Effector CD8-positive, alpha-beta T cell (primary cell): ENCODE data around the gene CUEDC2.
A peak's percentile ranks its signal among the peaks of the same experiment; 100 is the strongest.
"Not testable (repeated sequence)": the region's sequence is repeated elsewhere in the genome, so short reads cannot be mapped to it uniquely, and the experiment has no call there.

ENCODE experiments used
- DNase-seq: peaks from one replicate; lab custom pipeline; 2025; lab: John Stamatoyannopoulos, UW

The CUEDC2 gene

GRCh38 chr10:102454662-102455487 lies 22.5 kb upstream of the CUEDC2 start:
- not testable (repeated sequence) for DNase-seq

DNA sequence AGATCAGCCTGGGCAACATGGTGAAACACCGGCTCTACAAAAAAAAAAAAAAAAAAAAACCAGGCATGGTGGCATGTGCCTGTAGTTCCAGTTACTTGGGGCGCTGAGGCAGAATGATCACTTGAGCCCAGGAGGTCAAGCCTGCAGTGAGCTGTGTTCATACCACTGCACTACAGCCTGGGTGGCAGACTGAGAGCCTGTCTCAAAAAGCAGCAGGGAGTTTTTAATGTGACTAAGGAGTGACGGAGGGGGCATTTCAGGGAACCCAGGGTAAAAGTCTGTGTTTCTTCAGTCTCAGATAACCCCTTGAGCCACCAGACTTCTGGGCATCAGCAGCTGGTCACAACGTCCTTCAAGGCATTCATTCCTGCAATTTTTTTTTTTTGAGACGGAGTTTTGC lies 21.1 kb upstream of the CUEDC2 start:
- no peak for DNase-seq

GRCh38 chr10:102452672-102453340 lies 20.4 kb upstream of the CUEDC2 start:
- DNase-seq, result no peak

DNA sequence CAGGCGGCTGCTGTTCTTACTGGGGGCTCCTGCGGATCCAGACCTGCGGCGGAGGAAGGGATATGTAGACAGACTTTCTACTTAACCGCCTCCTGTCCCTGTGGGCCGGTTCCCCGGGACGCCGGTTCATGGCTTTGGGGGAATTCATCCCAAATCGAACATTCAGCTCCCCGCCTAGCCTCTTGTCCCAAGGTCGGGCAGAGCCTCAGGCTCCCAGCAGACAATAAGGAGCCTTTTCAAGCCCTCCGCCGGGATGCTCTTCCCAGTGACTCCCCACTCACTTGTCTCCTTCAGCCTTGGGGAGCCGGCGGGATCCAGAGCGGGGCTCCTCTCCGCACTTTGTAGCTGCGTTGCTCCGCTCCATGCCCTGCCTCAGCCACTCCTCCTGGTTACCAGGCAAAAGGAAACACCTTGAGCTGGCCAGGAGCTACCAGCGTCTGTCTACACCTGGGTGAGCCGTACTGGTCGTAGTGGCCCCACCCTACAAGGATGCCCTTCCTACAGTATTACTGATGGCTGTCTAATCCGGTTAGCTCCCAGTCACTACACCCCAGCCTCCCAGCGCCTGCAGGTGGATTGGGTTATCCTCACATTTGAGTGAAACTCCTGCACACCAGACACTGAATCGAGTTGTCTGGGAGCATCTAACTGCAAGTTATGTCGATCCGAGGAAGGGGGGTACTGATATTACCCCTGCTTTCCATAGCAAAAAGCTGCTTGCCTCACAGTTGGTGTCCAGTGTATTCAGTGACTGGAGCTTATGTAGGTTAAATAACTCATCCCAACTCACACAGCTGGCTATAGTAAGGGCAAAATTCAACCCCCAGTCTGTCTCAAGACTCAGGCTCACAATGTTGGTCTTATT lies 19.0 kb upstream of the CUEDC2 start, which contains the start of gene C10orf95:
Gene C10orf95 (minus strand): TSS at position 439 of the 865 bp plus-strand sequence. CDS start 450 bp downstream, outside the sequence.
- DNase-seq, result no peak

DNA sequence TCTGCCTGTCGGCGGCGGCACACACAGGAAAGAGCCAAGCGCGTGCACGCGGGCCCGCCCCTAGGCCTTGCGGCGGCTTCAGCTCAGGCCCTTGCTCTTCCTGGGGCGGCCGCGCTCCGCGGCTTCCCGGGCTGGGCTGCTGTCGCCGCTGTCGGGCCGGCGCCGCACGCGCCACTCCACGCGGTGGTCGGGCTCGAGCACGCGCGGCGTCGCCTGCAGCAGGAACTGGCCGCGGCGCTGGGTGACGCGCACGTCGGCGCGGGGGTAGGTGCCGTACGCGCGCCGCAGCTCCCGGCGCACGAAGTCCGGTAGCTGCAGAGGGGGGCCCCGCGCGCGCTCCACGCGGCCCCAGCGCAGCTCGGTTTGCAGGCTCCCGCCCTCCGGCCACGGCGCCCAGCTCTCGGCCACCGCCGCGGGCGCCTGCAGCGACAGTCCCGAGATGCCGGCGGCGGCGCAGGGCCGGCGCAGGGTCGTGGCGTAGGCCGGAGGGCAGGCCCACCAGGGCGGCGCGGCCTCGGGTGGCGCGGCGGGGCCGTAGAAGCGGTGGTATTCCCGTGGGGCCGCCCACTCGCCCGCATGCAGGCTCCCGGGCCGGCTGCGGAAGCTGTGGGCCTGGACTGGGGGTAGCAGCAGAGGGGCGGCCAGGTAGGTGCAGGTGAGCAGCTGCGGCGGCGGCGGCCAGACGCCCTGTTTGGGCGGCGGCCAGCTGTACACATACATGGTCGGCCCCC lies 18.2 kb upstream of the CUEDC2 start:
- DNase-seq, result peak; percentile 70

DNA sequence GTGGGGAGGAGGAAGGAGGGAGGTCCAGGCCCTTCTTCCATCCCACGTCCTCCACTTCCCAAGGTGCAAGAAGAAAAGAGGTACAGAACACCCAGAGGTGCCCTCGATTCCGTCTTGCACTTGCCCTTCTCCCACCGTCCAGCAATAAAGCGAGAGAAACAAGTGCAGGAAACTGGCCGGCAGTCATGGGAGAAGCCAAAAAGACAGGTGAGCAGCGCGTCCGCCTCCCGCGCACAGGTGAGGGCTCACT lies 17.7 kb upstream of the CUEDC2 start:
- DNase-seq, result no peak

DNA sequence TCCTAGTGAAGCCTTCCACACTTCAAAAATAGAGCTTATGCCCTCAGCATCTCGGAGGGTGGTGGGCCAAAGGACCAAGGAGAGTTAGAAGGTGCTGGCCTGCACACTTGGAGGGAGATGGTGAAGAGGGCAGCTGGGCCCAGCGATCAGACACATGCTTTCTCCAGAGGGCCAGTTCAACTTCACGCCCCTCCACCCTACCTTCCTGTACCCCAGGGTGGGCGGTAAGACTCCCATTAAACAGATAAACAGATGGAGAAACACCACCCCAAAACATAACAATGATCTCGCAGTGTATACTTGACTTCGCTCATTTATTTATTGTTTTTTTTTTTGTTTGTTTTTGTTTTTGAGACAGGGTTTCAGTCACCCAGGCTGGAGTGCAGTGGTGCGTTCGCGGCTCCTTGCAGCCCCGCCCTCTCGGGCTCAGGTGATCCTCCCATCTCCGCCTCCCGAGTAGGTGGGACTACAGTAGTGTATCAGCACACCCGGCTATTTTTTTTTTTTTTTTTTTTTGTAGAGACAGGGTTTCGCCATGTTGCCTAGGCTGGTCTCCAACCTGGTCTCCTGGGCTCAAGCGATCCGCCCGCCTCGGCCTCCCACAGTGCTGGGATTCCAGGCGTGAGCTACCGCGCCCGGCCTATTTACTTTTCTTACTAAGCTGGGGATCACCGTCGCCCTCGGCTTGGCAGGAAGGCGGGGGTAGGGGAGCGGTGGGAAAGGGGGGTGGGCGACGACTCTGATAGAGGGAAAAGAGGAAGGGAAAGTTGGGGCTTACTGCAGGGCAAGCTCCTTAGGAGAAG lies 17.1 kb upstream of the CUEDC2 start:
- peak; percentile 72 for DNase-seq

DNA sequence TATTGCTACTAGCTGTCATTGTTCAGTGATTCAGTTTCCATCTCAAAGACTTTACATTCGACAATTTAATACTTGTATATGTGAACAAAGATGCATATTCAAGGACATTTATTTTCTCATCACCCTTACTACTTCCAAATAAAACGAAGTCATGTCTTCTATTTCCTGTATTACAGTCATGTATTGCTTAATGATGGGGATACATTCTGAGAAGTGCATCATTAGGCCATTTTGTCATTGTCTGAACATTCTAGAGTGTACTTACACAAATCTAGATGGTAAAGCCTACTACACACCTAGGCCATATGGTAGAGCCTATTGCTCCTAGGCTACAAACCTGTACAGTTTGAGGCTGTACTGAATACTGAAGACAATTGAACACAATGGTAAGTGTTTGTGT lies 12.5 kb upstream of the CUEDC2 start:
- no peak for DNase-seq

GRCh38 chr10:102438374-102438773 lies 6.0 kb upstream of the CUEDC2 start:
- no peak for DNase-seq

DNA sequence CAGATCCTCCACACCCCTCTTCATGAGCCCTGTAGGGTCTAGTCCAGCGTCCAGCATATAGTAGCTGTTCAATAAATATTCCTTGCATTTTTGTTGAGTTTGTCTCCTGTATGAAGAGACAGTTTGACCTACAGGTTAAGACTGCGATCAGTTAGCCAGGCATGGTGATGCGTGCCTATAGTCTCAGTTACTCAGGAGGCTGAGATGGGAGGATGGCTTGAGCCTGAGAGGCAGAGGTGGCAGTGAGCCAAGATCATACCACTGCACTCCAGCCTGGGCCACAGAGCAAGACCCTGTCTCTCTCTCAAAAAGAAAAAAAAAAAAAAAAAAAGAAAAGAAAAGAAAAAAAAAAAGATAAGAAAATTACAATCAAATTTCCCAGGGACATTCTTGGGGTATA lies 5.1 kb upstream of the CUEDC2 start:
- no peak for DNase-seq

GRCh38 chr10:102436312-102436711 lies 3.9 kb upstream of the CUEDC2 start:
- no peak for DNase-seq

GRCh38 chr10:102435529-102436233 lies 3.3 kb upstream of the CUEDC2 start:
- no peak for DNase-seq

DNA sequence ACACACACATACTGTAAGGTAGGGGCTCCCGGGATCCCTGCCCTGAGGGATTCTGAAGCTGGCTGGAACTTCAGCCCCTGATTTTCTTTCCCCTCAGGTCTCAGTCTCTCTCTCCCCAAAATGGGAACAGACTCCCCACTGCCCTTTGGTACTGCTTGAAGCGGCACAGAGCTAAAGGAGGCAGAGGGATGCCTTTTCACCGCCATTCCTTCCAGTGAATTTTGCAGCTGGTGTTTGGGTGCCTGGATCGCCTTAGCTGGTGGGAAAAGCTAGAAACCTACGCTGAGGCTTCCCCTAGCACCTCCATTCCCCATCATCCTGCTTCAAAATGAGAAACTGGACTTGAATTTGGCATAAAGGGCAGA lies 2.7 kb upstream of the CUEDC2 start:
- no peak for DNase-seq

DNA sequence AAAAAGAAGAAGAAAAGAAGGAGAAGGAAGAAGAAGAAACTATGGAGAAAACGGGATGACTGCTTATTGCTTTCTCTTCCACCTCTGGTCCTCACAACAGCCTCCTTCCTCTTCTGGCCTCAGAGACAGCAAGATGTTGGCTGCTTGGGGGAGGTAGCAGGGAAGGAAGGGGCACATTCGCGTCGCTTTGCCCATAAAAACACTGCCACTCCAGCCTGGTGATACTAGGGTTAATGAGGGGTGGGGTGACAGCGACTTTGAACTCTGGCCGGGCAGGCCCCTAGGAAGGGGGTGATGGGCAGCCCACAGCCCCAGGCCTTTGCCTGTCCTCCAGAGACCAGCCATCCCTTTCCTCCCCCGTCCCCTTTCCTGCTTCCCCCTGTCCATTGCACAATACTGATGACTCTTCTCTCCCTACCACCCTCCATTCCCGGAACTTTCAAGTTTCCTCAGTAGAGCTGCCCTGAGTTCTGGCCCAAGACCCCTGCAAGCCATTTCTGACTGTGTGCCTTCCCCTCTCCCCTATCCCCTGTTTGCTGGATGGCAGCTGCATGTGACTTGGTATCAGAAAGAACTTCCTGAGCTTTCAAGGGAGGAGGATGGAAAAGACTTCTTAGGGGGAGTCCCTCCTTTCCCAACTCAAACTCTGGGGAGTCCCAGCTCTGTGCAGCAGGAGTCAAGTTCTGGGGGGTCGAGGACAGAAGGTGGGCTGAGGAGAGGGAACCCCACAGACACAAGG lies 2.2 kb upstream of the CUEDC2 start:
- no peak for DNase-seq

- no peak for DNase-seq
Measured at GRCh38 chr10:102433619-102434046, 1.3 kb upstream of the CUEDC2 start.

DNA sequence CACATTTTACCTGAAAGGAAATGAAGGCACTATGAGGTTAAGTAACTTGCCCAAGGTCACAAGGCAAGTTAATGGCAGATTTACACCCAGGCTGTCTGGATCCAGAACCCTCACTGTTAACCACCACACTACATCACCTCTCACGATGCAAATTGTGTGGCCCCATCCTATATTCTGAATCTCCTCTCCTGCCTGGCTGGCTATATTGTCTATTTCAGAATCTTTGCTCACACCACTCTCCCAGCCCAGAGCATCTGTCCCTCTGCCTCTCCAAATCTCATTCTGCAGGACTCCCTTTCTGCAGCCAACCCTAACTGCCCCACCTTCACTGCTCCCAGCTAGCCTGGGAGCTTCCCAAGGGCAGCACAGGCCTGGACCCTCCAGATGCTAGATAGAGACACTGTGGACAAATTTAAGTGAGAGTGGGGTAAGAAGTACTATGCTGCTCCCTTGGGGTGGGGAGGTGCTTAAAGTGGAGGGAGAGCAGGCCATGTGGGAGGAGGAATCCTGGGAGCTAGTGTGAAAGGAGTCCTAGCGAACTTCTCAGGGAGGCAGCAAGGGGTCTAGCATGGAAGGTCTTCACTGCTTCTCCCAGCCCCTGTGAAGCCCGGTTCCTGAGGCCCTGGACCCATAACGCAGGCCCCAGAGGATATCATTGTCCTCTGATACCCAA lies 786 bp downstream of the CUEDC2 start:
- DNase-seq, result no peak

GRCh38 chr10:102429468-102429867 lies 2.9 kb downstream of the CUEDC2 start:
- no peak for DNase-seq

DNA sequence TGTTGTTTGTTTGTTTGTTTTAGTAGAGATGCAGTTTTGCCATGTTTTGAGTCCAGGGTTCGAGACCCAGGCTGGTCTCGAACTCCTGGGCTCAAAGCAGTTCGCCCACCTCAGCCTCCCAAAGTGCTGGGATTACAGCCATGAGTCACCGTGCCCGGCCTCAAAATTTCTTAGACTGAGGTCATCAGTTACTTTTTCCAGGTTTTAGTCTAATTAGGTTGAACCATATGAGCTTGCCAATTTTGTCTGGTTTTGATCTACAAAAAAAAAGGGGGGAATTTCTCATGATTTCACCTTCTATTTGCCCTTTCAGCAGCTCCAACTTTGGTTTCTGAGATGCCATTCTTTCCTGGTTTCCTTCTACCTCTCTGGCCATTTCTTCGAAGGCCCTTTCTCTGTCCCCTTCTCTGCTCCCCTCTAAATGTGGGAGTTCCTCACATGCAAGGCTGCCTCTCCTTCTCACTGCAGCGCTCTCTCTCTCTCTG lies 5.5 kb downstream of the CUEDC2 start:
- DNase-seq, result no peak

DNA sequence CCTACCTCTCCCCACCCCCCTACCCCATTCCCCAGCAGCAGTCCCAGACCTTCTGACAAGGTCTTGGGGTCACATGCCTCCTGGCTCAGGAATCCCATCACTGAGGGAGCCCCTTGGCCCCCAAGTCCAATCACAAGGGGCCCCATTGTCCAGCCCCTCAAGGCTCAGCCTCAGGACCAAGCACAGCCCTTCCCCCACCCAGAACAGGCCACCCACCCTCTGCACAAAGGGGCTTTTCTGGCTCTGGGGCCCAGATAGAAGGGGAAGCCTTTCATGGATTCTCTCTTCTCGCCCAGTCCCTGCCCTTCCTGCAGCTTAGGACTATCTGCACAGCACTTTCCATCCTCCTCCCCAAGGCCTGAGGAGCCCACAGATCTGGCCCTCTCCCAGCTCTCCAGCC lies 6.9 kb downstream of the CUEDC2 start:
- no peak for DNase-seq
